Activated CD4-positive, alpha-beta T cell treated with anti-CD3 and anti-CD28 coated beads, Interleukin-2, Interleukin-6, amounts not matched to agents 100 ng/mL and 50 ng/mL, durations not matched to agents 16 hours and 8 hours (primary cell): ENCODE data around the gene CFAP99.

Experiments
- DNase-seq: peaks from one replicate; pipeline ENCODE4 v3.0.0-alpha.2; 2020

CFAP99 gene

DNA sequence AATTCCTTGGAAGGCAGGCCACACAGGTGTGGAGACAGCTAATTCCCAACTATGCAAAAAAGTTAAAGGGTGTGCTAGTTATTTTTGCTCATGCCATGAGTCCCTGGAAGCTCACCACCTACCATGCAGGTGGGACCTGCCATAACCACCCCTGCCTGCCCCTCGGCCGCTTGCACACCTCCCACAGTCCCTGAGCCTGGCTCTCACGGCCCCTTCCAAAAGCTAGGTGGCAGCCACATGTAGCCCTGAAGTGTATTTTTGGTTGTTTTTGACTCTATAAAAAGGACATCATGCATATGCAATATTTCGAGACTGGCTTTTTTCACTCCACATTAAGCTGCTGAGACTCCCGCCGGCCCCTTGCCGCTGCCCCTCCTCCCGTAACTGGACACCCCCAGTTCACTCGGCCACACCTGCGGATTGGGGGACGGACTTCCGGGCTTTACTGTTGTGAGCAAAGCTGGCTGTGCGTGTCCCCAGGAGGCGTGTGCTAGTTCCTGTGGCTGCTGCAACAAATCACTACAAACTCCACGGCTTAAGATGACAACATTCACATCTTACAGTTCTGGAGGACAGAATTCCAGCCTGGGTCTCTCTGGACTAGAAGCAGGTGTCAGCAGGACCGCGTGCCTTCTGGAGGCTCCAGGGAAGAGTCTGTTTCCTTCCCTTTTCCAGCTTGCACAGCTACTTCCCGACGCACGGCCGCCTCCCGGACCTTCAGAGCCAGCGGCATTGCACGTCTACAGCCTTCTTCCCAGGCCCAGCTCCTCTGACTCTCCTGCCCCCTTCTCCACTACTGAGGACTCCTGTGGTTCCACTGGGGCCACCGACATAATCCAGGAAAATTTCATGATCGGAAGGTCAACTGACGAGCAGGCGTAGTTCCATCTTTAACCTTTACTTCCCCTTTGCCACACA lies 25.1 kb upstream of the CFAP99 start:
- DNase-seq: no peak

DNA sequence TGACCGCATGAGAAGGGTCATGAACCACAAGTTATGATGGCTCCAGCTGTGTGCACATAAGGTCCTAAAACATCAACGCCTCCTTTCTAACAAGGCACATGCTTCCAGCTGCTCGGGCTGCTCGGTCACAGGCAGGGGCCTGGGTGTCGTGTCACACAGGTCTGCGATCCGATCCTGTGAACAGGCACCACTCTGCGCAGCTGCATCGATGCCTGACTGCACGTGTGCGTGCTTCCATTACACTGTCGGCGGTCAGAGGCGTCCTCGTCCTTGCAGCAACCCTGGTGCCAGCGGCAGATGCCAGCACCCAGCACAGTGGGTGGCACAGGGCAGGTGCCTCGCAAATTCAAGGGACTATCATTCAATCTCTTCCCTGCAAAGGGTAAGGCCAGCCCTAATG lies 24.2 kb upstream of the CFAP99 start:
- DNase-seq: no peak

DNA sequence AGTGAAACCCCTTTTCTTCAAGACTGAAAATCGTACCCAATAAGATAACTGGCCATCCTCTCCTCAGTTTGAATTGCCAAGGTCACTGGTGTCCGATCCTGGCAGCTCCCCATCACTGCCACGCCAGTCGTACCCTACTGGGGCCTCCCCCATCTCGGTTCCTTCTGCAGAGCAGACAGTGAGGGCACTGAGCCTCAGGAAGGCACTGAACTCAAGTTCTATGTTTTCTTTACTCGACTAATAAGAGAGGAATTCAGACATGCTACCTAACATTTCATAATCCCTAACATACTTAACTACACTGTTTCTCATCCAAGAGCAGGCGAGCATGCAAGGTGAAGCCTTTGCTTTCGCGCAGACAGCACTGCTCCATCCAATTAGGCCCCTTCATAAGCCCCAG lies 23.7 kb upstream of the CFAP99 start:
- no peak for DNase-seq

DNA sequence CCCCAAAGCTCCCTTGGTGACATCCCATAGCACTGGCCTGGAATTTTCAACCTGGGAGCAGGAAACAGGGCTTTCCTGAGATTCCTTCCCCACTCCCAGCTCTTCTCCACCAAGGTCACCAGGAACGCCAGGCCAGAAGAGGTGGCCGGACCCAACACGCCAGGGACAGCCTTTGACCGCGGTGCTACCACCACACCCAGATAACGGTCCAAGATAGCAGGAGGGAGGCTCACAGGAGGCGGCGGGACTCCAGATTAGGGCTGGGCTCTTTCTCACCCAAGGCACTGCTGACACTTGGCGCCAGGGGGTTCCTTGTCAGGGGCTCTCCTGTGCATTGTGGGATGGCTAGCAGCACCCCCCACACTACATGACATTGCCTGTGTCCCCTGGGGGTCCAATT lies 23.2 kb upstream of the CFAP99 start:
- DNase-seq: no peak

DNA sequence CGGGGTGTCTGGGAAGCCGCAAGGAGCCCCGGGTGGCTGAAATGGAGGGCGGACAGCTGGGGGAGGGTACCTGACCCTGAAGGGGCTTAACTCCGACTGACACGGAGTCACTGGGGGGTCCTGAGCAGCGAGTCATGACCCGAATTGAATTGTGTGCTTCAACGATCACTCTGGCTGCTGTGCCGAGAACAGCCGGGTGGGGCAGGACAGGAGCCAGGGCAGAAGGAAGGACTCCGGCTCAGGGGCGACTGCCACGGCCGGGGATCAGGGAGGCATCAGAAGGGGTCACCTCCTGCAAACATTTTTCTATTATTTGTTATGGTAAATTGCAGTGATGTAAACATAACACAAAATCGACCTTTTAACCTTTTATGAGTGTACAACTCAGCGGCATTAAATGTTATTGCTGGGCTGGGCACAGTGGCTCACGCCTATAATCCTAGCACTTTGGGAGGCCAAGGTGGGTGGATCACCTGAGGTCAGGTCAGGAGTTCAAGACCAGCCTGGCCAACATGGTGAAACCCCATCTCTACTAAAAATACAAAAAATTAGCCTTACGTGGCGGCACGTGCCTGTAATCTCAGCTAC lies 21.9 kb upstream of the CFAP99 start:
- no peak for DNase-seq

DNA sequence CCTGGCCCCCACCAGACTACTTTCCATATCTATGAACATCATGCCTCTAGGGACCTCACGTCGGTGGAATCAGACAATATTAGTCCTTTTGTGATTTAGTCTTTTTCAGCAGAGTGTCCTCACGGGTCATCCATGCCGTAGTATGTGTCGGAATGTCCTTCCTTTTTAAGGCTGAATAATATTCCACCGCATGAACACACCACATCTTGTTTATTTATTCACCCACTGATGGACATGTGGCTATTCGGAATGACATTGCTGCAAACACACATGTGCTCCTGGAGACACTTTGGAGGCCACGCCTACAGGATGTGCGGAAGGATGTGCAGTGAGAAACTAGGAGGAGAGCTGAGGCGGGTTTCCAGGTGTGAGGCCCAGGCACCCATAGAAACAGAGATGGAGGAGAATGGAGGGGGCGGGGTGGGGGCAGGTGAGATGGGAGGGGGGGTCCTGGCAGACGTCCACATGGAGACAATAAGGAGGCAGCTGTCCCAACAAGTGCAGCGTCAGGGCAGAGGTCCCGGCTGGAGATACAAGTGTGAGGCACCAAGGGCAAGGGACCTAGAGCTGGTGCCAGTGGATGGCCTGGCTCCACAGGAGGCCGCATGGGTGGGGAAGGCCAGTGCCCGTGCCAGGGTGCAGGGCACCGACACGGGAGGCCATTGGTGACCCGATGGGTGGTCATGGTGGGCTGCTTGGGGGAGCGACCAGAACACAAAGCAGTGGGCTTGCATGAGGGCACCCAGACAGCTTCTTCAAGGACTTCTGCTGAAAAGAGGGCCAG lies 21.0 kb upstream of the CFAP99 start:
- no peak for DNase-seq

DNA sequence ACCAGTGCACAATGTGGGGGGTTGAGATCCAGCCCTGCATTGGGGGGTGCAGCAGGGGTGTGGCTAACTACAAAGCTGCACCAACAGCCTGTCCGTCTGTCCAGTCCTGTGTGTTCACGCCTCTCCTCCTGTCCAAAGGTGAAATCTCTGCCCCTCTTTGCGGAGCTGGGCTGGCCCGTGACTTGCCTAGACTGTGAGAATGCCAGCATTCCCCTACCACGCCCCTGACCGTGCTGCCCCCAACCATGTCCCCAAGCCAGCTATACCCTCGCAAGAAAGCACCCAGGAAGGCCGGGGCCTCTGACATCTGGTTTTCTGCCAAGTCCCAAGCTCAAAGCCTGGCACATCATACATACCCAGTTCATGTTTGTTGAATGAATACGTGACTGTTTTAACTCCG lies 19.5 kb upstream of the CFAP99 start:
- no peak for DNase-seq

DNA sequence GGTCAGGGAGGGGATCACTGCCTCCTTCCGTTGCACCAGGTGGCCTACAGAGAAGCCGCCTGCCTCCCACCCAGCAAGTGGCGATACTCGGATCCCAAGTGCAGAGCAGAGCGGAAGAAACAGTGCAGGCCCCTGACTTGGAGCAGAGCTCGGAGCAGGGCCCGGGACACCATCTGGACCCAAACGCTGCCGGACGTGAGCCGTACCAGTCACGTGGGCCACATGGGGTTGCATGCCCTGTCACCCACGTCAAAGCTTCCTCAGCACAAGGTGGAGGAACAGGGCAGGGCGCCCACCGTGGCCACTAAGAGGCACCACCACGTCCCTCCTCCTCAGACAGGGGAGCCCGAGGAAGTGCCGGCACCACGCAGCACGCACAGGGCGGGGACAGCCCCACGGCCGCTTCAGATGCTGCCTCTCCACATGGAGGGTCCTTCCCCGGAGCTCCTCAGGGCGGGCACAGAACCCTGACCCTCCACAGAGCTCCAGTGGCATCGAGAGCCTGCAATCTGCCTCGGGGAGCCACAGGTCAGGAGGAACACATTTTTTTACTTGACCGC lies 19.0 kb upstream of the CFAP99 start:
- DNase-seq: no peak

DNA sequence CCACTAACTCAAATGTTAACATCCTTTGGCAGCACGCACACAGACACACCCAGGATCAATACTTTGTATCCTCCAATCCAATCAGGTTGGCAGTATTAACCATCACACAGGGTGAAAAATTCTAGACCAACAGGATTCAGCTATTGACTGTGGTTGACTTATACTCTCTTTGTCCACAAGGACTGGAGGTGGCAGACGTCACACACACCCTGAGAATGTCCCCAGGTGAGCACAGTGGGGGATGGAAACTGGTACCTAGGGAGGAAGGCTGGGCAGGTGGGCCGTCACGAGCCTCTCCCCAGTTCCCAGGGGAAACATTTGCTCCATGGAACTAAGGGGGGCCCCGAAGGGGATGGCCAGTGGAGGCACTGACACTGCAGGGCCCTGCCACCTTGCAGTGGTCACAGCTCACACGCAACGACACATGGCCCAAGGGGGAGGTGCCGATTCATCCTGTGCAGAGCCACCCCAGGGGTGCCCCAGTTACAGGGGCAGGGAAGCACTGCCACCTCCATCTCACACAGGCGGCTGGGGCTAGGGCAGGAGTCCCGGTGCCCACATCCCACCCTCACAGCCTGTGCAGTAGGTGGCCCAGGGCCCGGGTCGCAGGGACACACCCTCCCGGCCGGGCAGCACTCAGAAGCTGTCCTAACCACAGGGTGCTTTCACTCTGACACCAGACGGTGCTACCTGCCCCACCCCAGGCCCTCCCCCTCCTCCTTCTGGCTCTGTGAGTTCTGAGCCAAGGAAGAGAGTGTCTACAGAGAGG lies 17.7 kb upstream of the CFAP99 start:
- DNase-seq: peak; percentile 50

DNA sequence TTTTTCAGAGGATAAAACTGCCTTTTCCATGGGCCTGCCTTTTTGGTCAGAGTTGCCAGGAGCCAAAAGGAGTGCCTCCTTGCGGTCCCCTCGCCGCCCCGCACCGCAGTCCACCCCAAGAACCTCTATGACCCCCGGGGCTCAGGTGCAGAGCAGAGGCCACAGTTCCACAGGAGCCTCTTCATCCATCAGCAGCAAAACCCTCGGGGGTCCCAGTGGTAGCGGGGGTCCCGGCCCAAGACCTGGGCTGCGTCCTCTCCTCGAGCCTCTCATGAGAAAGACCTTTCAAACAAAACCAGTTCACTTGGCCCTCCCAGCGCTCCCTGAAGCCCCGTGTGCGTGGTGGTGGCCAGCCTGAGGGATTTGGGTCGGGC lies 17.2 kb upstream of the CFAP99 start:
- DNase-seq: no peak

DNA sequence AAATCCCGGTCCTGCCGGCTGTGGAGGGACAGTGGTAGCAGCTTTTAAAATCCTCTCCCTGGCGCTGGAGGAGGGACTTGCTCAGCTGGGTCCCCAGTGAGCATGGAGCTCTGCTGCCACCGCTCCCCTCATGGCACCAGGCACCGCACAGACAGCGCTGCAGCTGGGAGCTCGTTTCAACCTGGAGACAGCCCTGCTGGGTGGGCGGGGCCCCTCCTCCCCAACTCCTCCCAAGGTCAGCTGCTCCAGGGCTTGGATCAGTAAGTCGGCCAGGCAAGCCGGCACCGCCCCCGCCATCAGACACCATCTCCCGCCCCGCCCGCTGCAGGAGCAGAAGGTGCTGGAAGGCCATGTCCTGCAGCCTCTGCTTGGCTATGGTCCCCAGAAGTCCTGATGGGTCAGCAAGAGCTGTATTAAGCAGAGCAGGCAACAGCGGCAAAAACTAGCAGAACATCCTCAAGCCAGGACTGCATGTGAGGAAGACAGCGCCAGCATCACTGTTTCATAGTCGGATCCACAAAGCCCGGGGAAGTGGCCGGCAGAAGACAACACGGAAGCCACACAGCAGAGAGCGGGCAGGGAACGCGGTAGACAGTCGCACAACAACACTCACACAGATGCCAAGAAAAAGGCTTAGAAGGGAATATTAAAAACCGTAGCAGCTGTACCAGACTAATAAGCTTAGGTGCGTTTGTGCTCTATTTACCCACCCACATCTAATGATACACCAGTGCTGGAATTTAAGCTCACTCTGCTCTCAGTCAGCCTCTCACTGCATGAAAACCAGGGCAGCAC lies 16.5 kb upstream of the CFAP99 start:
- peak; percentile 28 for DNase-seq

DNA sequence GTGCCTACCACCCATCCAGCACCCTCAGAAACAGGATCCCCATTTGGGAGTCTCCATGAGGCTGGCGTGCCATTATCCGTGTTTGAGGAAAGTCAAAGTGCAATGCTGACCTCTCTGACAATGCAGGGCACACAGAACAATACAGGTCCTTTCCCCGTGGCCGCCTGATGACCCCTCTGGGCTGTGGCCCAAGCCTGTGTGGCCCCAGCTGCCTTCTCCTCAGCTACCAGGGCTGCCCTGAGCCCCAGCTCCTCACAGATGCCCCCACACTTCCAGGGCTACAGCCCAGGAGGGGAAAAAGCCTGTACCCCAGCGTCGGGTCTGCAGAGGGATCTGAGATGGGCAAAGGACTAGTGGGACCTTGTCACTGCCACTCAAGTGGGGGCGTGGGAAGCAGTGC lies 15.8 kb upstream of the CFAP99 start:
- DNase-seq: no peak

DNA sequence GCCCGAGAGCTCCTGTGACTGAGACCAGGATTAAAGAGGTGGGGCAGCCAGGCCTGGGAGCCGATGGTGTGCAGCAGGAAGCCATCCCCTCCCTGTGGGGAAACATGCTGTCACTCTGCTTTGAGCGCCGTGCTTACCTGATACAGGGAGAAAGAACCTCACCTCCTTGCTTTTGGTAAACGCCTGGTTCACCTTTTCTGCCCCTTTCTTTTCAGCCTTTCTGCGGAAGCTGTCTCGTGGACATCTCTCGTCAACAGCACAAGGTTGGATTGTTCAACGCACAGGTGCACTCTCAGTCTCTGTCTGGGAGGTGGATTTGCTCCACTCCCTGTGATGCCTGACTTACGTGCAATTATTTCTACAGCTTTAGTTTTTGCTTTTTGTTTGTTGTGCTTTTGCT lies 12.3 kb upstream of the CFAP99 start:
- no peak for DNase-seq

DNA sequence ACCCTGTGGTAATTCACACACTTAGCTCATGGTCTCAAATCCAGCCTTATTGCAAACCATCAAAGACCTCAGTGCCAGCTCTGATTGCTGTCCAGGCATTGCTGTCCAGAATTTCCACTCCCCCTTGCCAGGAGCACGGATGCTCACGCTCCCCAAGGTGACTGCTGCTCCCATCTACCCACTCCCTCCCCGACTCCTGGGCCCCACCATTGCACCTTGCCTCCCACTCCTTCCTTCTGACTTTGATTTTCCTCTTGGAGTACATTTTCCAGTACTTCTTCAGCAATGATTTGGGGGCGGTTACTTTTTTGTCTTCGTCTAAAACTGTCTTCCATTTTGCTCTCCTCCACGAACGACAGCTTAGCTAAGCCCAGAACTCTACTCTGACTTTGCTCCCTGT lies 11.8 kb upstream of the CFAP99 start:
- DNase-seq: no peak

DNA sequence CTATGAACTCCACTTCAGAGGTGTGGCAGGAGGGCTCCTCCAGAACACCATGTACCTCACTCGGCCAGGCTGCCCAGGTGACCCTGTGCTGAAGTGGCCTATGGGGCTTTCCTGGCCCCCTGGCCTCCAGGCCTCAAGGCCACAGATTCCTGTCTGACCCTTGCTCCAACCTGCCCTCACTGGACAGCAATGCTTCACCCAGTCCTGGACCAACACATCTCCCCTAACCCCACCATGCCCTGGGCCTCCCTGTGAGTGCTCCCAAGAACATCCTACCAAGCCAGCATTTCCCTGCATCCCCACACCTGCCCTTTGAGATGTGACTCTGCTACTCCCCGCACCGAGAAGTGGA lies 10.8 kb upstream of the CFAP99 start:
- DNase-seq: no peak

DNA sequence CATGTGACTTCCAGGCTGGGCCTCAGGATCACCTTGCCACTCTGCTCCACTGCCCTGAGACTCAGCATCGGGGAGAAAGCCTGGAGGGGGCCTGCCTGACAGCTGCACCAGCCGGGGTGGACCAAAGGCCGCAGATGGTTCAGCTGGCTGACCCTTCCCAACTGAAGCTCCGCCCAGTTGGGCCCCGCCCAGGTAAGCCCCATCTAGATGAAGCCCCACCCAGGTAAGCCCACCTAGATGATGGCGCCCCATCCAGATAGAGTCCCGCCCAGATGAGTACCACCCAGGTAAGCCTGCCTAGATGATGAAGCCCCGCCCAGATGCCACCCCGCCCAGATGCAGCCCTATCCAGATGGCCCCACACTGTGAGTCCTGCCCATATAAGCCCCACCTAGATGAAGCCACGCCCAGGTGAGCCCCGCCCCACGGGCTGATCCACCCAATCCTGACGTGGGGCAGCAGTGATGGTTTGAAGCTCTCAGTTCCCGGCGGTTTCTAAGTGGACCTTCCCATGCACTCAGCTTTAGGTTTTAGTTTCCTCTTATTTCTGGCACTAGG lies 10.3 kb upstream of the CFAP99 start:
- DNase-seq: peak; percentile 32

DNA sequence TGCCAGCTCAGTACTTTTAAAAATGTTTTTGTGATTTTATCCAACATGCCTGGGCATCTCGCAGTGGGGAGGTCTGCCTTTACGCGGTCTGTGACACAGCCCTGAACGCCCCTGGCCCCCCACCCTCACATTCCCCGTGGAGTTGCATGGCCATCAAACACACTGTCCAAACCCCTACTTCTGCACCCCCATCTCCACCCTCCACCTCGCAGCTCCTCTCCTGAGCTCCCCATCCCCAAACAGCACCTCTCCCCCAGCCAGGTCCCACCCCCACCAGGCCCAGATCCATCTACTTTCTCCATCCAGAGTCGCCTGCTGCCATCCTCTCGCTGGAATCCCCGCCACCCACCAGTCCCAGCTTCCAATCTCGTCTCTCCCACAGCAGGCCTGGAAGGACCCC lies 9.8 kb upstream of the CFAP99 start:
- no peak for DNase-seq

DNA sequence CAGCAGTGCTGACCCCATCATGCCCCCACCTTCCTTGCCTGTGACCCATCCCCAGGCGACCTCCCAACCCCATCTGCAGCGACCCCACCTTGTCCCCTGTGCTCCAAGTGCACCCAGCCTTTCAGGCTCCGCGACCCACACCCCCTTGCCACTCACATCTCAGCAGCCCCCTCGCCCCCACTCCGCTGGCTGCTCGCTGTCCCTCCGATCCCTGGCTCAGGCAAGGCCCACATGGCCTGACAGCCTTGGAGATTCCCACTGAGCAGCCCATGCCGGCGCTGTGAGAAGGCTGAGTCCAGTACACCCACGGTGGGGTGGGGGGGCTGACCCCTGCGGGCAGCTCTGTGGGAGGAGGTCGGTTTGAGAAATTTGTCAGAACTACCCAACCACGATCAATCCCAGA lies 9.4 kb upstream of the CFAP99 start:
- DNase-seq: no peak

DNA sequence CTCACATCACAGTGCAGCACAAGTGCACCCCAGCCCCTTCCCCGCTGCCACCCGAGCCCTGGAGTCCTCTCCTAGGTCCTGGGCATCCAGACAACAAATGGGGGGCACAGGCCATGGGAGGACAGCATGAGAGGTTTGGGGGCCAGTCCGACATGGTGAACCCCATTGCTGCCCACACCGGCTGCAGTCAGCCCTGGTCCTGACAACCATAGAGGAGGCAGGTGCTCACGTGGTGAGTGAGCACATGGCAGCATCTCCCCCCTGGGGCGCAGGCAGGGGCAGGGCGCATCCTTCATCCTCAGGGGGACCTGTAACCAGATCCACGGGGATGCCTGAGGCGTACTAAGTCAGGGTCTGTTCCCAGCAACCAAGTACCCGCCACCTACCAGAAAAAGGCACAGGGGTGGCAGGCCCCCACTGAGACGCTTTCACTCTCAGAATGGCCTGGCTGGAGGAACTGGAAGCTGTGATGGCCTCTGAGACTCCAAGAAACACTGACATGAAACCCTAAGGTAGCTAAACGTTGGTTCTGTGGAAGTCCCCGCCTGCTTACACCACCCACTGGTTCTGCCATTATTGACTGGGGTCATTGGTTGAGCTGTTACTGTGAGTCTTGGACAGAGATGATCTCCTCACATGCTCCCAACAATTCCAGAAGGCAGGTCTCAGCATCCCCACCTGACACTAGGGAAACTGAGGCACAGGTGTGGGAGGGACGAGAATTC lies 6.8 kb upstream of the CFAP99 start:
- DNase-seq: peak; percentile 52

DNA sequence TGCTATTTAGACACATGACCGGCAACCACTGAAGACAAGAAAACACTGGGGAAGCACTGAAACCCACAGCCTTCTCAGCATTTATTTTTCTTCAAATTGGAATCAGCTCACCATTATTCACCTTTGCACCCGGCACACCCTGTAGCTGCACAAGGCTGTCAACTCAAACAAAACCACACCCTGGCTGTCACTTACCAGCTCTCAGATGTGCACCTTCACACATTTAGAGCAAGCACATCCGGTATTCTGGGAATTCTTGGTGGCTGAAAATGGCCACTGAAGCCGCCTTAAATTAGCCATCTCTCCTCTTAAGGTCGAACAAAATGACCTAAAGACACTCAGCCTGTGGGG lies 6.2 kb upstream of the CFAP99 start:
- peak; percentile 88 for DNase-seq
